K562 (cell line): Measurements from ENCODE around the gene WEE1. TPM values are rescaled to one million over a fixed set of nuclear protein-coding genes. Genes with fewer than 3 reads are reported as not detected.

Experiments
- GABPB2 ChIP-seq: fragments of 250-450 bp; sonication (Bioruptor Pico); conservative IDR thresholded peaks from 2 replicates; pipeline ENCODE4 v1.5.1; 2021; ENCODE audit warnings: mild to moderate bottlenecking
- NONO ChIP-seq, 2 experiments: fragments of 200-400 bp in 1 of 2; fragments of 450-650 bp in 1 of 2; formaldehyde crosslinking in 1 of 2; IDR thresholded peaks; 2 replicates each; pipeline ENCODE4 v1.6.1; 2017; ENCODE audit warnings: low read depth in 2 of 2, mild to moderate bottlenecking in 2 of 2, moderate library complexity in 2 of 2, low read length in 1 of 2
- NR2C2 ChIP-seq, 2 experiments: fragments of 200-800 bp in 1 of 2; sonication (Bioruptor generic) in 1 of 2; sonication (generic) in 1 of 2; formaldehyde crosslinking in 1 of 2; IDR thresholded peaks; 2 replicates each; pipeline versions ENCODE4 v1.6.1 to v1.8.0; 2016 to 2022; ENCODE audit warnings: mild to moderate bottlenecking in 1 of 2, missing compliant biosample characterization in 1 of 2, missing genetic modification characterization in 1 of 2, missing genetic modification reagents in 1 of 2
- PHF8 ChIP-seq: fragments of 200-600 bp; sonication (generic); IDR thresholded peaks from 2 replicates; pipeline ENCODE4 v1.6.1; 2012; ENCODE audit warnings: mixed run types, mild to moderate bottlenecking, inconsistent platforms, low read length, moderate library complexity, borderline replicate concordance
- SMAD4 ChIP-seq: fragments of 250-450 bp; sonication (Bioruptor Pico); conservative IDR thresholded peaks from 2 replicates; pipeline ENCODE4 v1.8.0; 2021; ENCODE audit warnings: inconsistent platforms, mild to moderate bottlenecking, moderate library complexity
- polyA plus RNA-seq, 8 experiments: library from polyadenylated mRNA; depleted of rRNA in 4 of 8; stranded (reverse) in 5 of 8; unstranded in 3 of 8; fragments of >200 nt; fragmentation: Nextera tagmentation in 2 of 8; fragmentation: Illumina TruSeq in 1 of 8; extraction: Ambion mirVana in 2 of 8; extraction: Trizol in 1 of 8; gene quantifications; 2 replicates each; pipeline versions ENCODE4 v1.2.1 to v1.2.3, GENCODE V29; 2011 to 2014; ENCODE audit warnings: inconsistent platforms in 1 of 8, missing spikeins in 1 of 8
- total RNA-seq, 7 experiments: library from RNA; depleted of rRNA in 6 of 7; stranded (reverse); fragments of >200 nt in 6 of 7; fragmentation: Illumina TruSeq in 2 of 7; extraction: Trizol in 2 of 7; gene quantifications; 2 replicates each; pipeline versions ENCODE4 v1.2.1 to v1.2.3, GENCODE V29; 2011 to 2021; ENCODE audit warnings: low replicate concordance in 1 of 7
- TF ChIP-seq, protein P1 (sequence below): sonication (generic); formaldehyde crosslinking; IDR thresholded peaks from 2 replicates; pipeline ENCODE4 v1.8.1; 2023; ENCODE audit warnings: missing genetic modification reagents, mild to moderate bottlenecking, borderline replicate concordance
- TF ChIP-seq, protein P2 (sequence below), 2 experiments: IDR thresholded peaks; 2 replicates each; pipeline ENCODE4 v1.6.1; 2011; ENCODE audit warnings: borderline replicate concordance in 1 of 2, control low read depth in 1 of 2, low read depth in 1 of 2, low read length in 1 of 2, mild to moderate bottlenecking in 1 of 2, mixed read lengths in 1 of 2, moderate library complexity in 1 of 2; ENCODE audit not compliant: insufficient read depth in 1 of 2, insufficient read length in 1 of 2, poor library complexity in 1 of 2, severe bottlenecking in 1 of 2; ENCODE audit errors: extremely low read depth in 1 of 2
- TF ChIP-seq, protein P3 (sequence below): fragments of 250-450 bp; sonication (Bioruptor Pico); IDR thresholded peaks from 2 replicates; pipeline ENCODE4 v1.5.0; 2021
- TF ChIP-seq, protein P4 (sequence below), 3 experiments: fragments of 200-800 bp in 1 of 3; fragments of 250-450 bp in 1 of 3; fragments of 450-650 bp in 1 of 3; sonication (Bioruptor Pico) in 1 of 3; sonication (Bioruptor generic) in 1 of 3; formaldehyde crosslinking in 1 of 3; IDR thresholded peaks; 2 replicates each; pipeline versions ENCODE4 v1.6.1 to v1.8.0; 2016 to 2022; ENCODE audit warnings: mild to moderate bottlenecking in 2 of 3, missing genetic modification characterization in 2 of 3, missing compliant biosample characterization in 1 of 3, moderate library complexity in 1 of 3

The WEE1 gene
- total and polyA plus RNA-seq, 9 of the 15 experiments (the other 6 are each of a cell fraction or from before 2014, with no cell fraction given), result 21.9 to 99.0 (median 67.4) TPM

DNA sequence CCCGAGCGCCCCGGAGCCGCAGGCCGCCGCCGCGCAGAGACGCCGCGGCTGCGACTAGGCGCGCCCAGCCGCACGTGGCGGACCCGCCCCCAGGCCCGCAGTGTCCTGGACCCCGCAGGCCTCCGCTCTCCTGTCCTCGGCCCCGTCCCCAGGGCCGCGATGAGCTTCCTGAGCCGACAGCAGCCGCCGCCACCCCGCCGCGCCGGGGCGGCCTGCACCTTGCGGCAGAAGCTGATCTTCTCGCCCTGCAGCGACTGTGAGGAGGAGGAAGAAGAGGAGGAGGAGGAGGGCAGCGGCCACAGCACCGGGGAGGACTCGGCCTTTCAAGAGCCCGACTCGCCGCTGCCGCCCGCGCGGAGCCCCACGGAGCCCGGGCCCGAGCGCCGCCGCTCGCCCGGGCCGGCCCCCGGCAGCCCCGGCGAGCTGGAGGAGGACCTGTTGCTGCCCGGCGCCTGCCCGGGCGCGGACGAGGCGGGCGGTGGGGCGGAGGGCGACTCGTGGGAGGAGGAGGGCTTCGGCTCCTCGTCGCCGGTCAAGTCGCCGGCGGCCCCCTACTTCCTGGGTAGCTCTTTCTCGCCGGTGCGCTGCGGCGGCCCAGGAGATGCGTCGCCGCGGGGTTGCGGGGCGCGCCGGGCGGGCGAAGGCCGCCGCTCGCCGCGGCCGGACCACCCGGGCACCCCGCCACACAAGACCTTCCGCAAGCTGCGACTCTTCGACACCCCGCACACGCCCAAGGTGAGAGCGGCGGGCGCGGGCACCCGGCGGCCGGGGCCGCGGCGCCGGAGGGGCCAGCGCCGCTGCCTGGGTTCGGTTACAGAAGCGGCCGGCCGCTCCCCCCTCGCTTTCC is 528 bp downstream of the WEE1 start (continued):
- TF ChIP-seq, protein P1, sequence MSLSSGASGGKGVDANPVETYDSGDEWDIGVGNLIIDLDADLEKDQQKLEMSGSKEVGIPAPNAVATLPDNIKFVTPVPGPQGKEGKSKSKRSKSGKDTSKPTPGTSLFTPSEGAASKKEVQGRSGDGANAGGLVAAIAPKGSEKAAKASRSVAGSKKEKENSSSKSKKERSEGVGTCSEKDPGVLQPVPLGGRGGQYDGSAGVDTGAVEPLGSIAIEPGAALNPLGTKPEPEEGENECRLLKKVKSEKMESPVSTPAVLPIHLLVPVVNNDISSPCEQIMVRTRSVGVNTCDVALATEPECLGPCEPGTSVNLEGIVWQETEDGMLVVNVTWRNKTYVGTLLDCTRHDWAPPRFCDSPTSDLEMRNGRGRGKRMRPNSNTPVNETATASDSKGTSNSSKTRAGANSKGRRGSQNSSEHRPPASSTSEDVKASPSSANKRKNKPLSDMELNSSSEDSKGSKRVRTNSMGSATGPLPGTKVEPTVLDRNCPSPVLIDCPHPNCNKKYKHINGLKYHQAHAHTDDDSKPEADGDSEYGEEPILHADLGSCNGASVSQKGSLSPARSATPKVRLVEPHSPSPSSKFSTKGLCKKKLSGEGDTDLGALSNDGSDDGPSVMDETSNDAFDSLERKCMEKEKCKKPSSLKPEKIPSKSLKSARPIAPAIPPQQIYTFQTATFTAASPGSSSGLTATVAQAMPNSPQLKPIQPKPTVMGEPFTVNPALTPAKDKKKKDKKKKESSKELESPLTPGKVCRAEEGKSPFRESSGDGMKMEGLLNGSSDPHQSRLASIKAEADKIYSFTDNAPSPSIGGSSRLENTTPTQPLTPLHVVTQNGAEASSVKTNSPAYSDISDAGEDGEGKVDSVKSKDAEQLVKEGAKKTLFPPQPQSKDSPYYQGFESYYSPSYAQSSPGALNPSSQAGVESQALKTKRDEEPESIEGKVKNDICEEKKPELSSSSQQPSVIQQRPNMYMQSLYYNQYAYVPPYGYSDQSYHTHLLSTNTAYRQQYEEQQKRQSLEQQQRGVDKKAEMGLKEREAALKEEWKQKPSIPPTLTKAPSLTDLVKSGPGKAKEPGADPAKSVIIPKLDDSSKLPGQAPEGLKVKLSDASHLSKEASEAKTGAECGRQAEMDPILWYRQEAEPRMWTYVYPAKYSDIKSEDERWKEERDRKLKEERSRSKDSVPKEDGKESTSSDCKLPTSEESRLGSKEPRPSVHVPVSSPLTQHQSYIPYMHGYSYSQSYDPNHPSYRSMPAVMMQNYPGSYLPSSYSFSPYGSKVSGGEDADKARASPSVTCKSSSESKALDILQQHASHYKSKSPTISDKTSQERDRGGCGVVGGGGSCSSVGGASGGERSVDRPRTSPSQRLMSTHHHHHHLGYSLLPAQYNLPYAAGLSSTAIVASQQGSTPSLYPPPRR, result 0 out of 2 replicates have a peak, but pooled peaks have one; percentile 12
- TF ChIP-seq PHF8, result peak; percentile 50; the same call in 1 of the 2 replicates
- TF ChIP-seq, protein P2, sequence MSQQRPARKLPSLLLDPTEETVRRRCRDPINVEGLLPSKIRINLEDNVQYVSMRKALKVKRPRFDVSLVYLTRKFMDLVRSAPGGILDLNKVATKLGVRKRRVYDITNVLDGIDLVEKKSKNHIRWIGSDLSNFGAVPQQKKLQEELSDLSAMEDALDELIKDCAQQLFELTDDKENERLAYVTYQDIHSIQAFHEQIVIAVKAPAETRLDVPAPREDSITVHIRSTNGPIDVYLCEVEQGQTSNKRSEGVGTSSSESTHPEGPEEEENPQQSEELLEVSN (IDR thresholded peaks at IDR 0.05; ENCODE audit: borderline replicate concordance in 1 of 2, extremely low read depth in 1 of 2, insufficient read depth in 1 of 2, insufficient read length in 1 of 2, low read depth in 1 of 2, low read length in 1 of 2, poor library complexity in 1 of 2, severe bottlenecking in 1 of 2), result peak in 1 of 2 experiments; percentile 31
- TF ChIP-seq, protein P3, sequence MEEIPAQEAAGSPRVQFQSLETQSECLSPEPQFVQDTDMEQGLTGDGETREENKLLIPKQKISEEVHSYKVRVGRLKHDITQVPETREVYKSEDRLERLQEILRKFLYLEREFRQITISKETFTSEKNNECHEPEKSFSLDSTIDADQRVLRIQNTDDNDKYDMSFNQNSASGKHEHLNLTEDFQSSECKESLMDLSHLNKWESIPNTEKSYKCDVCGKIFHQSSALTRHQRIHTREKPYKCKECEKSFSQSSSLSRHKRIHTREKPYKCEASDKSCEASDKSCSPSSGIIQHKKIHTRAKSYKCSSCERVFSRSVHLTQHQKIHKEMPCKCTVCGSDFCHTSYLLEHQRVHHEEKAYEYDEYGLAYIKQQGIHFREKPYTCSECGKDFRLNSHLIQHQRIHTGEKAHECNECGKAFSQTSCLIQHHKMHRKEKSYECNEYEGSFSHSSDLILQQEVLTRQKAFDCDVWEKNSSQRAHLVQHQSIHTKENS, result no peak
- TF ChIP-seq GABPB2 (CRISPR knock-in tag), result no peak
- TF ChIP-seq, protein P4, sequence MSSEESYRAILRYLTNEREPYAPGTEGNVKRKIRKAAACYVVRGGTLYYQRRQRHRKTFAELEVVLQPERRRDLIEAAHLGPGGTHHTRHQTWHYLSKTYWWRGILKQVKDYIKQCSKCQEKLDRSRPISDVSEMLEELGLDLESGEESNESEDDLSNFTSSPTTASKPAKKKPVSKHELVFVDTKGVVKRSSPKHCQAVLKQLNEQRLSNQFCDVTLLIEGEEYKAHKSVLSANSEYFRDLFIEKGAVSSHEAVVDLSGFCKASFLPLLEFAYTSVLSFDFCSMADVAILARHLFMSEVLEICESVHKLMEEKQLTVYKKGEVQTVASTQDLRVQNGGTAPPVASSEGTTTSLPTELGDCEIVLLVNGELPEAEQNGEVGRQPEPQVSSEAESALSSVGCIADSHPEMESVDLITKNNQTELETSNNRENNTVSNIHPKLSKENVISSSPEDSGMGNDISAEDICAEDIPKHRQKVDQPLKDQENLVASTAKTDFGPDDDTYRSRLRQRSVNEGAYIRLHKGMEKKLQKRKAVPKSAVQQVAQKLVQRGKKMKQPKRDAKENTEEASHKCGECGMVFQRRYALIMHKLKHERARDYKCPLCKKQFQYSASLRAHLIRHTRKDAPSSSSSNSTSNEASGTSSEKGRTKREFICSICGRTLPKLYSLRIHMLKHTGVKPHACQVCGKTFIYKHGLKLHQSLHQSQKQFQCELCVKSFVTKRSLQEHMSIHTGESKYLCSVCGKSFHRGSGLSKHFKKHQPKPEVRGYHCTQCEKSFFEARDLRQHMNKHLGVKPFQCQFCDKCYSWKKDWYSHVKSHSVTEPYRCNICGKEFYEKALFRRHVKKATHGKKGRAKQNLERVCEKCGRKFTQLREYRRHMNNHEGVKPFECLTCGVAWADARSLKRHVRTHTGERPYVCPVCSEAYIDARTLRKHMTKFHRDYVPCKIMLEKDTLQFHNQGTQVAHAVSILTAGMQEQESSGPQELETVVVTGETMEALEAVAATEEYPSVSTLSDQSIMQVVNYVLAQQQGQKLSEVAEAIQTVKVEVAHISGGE (CRISPR knock-in tag; IDR thresholded peaks at IDR 0.05), result 0 out of 6 replicates have a peak, but pooled peaks of 1 of the 3 experiments have one; percentile 4
- peak; percentile 65; the same call in 1 of the 2 replicates for TF ChIP-seq NR2C2 (CRISPR knock-in tag; IDR thresholded peaks at IDR 0.05)
- TF ChIP-seq NR2C2 (tag; IDR thresholded peaks at IDR 0.05), result no peak
- TF ChIP-seq SMAD4 (CRISPR knock-in tag), result 0 out of 2 replicates have a peak, but pooled peaks have one; percentile 6
- TF ChIP-seq NONO (IDR thresholded peaks at IDR 0.05; ENCODE audit: low read depth in 2 of 2, low read length in 1 of 2), result peak in 1 of 2 experiments; percentile 69; a peak in 2 of 4 replicates
